Measurements from ENCODE around the gene MSI2. TPM values are rescaled to one million over a fixed set of nuclear protein-coding genes. Genes with fewer than 3 reads are reported as not detected.

MSI2 gene
- total RNA-seq, 2 experiments from 2014 or later: 131 to 164 TPM

GRCh38 chr17:57264776-57265175, 8.5 kb downstream of the MSI2 start:
- H4K20me1 ChIP-seq (ENCODE audit: insufficient read depth, low read length): no peaks in the 10 kb centered on the region
- H2AFZ ChIP-seq (ENCODE audit: low read length): no peak overlapping the region
- CTCF ChIA-PET (ENCODE audit: unreplicated experiment): no interaction called here
- no peak overlapping the region for H3K4me2 ChIP-seq (ENCODE audit: low read length)
- intact Hi-C loops (cut with micrococcal nuclease; ENCODE audit: unreplicated experiment): no loop called here
- no peak overlapping the region for H3K4me3 ChIP-seq (ENCODE audit: low read depth, low read length, poor library complexity, severe bottlenecking)
- no peak for TF ChIP-seq CTCF (conservative IDR thresholded peaks at IDR 0.05; ENCODE audit: low read length)
- TF ChIP-seq EZH2phosphoT487 (IDR thresholded peaks at IDR 0.05; ENCODE audit: borderline replicate concordance, low read depth, low read length): no peak
- no peaks in the 10 kb centered on the region for H3K9me2 ChIP-seq (ENCODE audit: insufficient read depth, low read length)
- H3K36me3 ChIP-seq (ENCODE audit: insufficient read depth, low read length): peaks cover 88% of the 10 kb centered on the region
- POLR2A ChIA-PET: interaction anchor here (0.8 kb wide), 1 partner anchor 330 kb away, joined by 3 read pairs; no protein-coding TSS in a partner anchor
- H3K27ac ChIP-seq (ENCODE audit: low read depth, low read length, poor library complexity, severe bottlenecking): no peak overlapping the region
- peaks cover 19% of the 10 kb centered on the region; the same call in 1 of the 2 replicates for H3K79me2 ChIP-seq (ENCODE audit: insufficient read depth, low read depth, low read length)
- peaks cover 31% of the 10 kb centered on the region for H3K4me1 ChIP-seq (ENCODE audit: insufficient read depth, low read length, poor library complexity, severe bottlenecking)
- no peak for DNase-seq (ENCODE audit: low spot score)
- no TSS peak for BruUV-seq (replicated peaks)
- no peaks in the 10 kb centered on the region for H3K9me3 ChIP-seq (ENCODE audit: low read length)

GRCh38 chr17:57266902-57267311, 10.6 kb downstream of the MSI2 start:
- POLR2A ChIA-PET: interaction anchor here (1.9 kb wide), 2 partner anchors 9 to 90 kb away, joined by 4 to 6 read pairs; no protein-coding TSS in a partner anchor

More at GRCh38 chr17:57266902-57267311, 10.6 kb downstream of the MSI2 start:
- no TSS peak for BruUV-seq (replicated peaks)
- H3K36me3 ChIP-seq (ENCODE audit: insufficient read depth, low read length): peaks cover 94% of the 10 kb centered on the region
- H4K20me1 ChIP-seq (ENCODE audit: insufficient read depth, low read length): no peaks in the 10 kb centered on the region
- DNase-seq (ENCODE audit: low spot score): no peak
- peaks cover 5% of the 10 kb centered on the region; the same call in 1 of the 2 replicates for H3K79me2 ChIP-seq (ENCODE audit: insufficient read depth, low read depth, low read length)
- no peak overlapping the region for H3K27ac ChIP-seq (ENCODE audit: low read depth, low read length, poor library complexity, severe bottlenecking)
- no peaks in the 10 kb centered on the region for H3K9me2 ChIP-seq (ENCODE audit: insufficient read depth, low read length)
- CTCF ChIA-PET (ENCODE audit: unreplicated experiment): no interaction called here
- TF ChIP-seq CTCF (conservative IDR thresholded peaks at IDR 0.05; ENCODE audit: low read length): no peak
- no peak for TF ChIP-seq EZH2phosphoT487 (IDR thresholded peaks at IDR 0.05; ENCODE audit: borderline replicate concordance, low read depth, low read length)
- H2AFZ ChIP-seq (ENCODE audit: low read length): no peak overlapping the region
- peaks cover 10% of the 10 kb centered on the region for H3K4me1 ChIP-seq (ENCODE audit: insufficient read depth, low read length, poor library complexity, severe bottlenecking)
- no peak overlapping the region for H3K4me3 ChIP-seq (ENCODE audit: low read depth, low read length, poor library complexity, severe bottlenecking)
- H3K9me3 ChIP-seq (ENCODE audit: low read length): no peaks in the 10 kb centered on the region
- no peak overlapping the region for H3K4me2 ChIP-seq (ENCODE audit: low read length)
- intact Hi-C loops (cut with micrococcal nuclease; ENCODE audit: unreplicated experiment): no loop called here
